Activated naive CD4-positive, alpha-beta T cell treated with anti-CD3 and anti-CD28 coated beads, Interleukin-2, amount 50 U/mL, for 24 hours (primary cell): ENCODE results near the gene VSTM2B.
A peak's percentile ranks its signal among the peaks of the same experiment; 100 is the strongest.

Source experiments
- H3K27ac Mint-ChIP-seq: one replicate; pipeline ENCODE4 v1.8.0; 2021; ENCODE audit warnings: mild to moderate bottlenecking, mixed read lengths
- H3K27me3 Mint-ChIP-seq: one replicate; pipeline ENCODE4 v1.8.0; 2021; ENCODE audit warnings: mixed read lengths
- H3K36me3 Mint-ChIP-seq: one replicate; pipeline ENCODE4 v1.8.0; 2021; ENCODE audit warnings: mixed read lengths
- H3K4me1 Mint-ChIP-seq: one replicate; pipeline ENCODE4 v1.8.0; 2021; ENCODE audit warnings: mixed read lengths
- H3K4me3 Mint-ChIP-seq: one replicate; pipeline ENCODE4 v1.8.0; 2021; ENCODE audit warnings: mild to moderate bottlenecking, mixed read lengths
- H3K9me3 Mint-ChIP-seq: one replicate; pipeline ENCODE4 v1.8.0; 2021; ENCODE audit warnings: mixed read lengths

Gene VSTM2B

GRCh38 chr19:29568036-29569025 is 42.5 kb downstream of the VSTM2B start:
- H3K27ac Mint-ChIP-seq: no peak overlapping the region
- no peaks in the 10 kb centered on the region for H3K36me3 Mint-ChIP-seq
- H3K4me1 Mint-ChIP-seq: peaks cover 11% of the 10 kb centered on the region
- H3K9me3 Mint-ChIP-seq: no peaks in the 10 kb centered on the region
- H3K4me3 Mint-ChIP-seq: no peak overlapping the region
- peaks cover 26% of the 10 kb centered on the region for H3K27me3 Mint-ChIP-seq

- Mint-ChIP-seq H3K9me3 (no peaks in the 10 kb centered on the region), H3K4me1 (peaks cover 11% of the 10 kb centered on the region), H3K4me3 (no peak overlapping the region), H3K27me3 (peaks cover 29% of the 10 kb centered on the region), H3K27ac (no peak overlapping the region), H3K36me3 (no peaks in the 10 kb centered on the region)
These were observed 43.5 kb downstream of the VSTM2B start for GRCh38 chr19:29569038-29569911.

- H3K9me3 Mint-ChIP-seq: no peaks in the 10 kb centered on the region
- H3K27ac Mint-ChIP-seq: no peak overlapping the region
- peaks cover 10% of the 10 kb centered on the region for H3K4me1 Mint-ChIP-seq
- no peak overlapping the region for H3K4me3 Mint-ChIP-seq
- H3K27me3 Mint-ChIP-seq: peaks cover 28% of the 10 kb centered on the region
- no peaks in the 10 kb centered on the region for H3K36me3 Mint-ChIP-seq
These were observed 45.4 kb downstream of the VSTM2B start for GRCh38 chr19:29571181-29571580.

GRCh38 chr19:29573486-29573885 is 47.7 kb downstream of the VSTM2B start:
- H3K4me1 Mint-ChIP-seq: peaks cover 22% of the 10 kb centered on the region
- H3K4me3 Mint-ChIP-seq: no peak overlapping the region
- H3K9me3 Mint-ChIP-seq: no peaks in the 10 kb centered on the region
- H3K27ac Mint-ChIP-seq: no peak overlapping the region
- no peaks in the 10 kb centered on the region for H3K36me3 Mint-ChIP-seq
- H3K27me3 Mint-ChIP-seq: peaks cover 24% of the 10 kb centered on the region

- Mint-ChIP-seq H3K27ac (no peak overlapping the region), H3K4me3 (no peak overlapping the region), H3K4me1 (peaks cover 22% of the 10 kb centered on the region), H3K36me3 (no peaks in the 10 kb centered on the region), H3K27me3 (peaks cover 27% of the 10 kb centered on the region), H3K9me3 (no peaks in the 10 kb centered on the region)
These were observed 48.7 kb downstream of the VSTM2B start for GRCh38 chr19:29574510-29574909.

GRCh38 chr19:29576046-29576606 is 50.3 kb downstream of the VSTM2B start:
- H3K36me3 Mint-ChIP-seq: no peaks in the 10 kb centered on the region
- peaks cover 28% of the 10 kb centered on the region for H3K27me3 Mint-ChIP-seq
- peaks cover 22% of the 10 kb centered on the region for H3K4me1 Mint-ChIP-seq
- H3K4me3 Mint-ChIP-seq: peak overlapping the region; percentile 12
- no peak overlapping the region for H3K27ac Mint-ChIP-seq
- peaks cover 3% of the 10 kb centered on the region for H3K9me3 Mint-ChIP-seq

- H3K9me3 Mint-ChIP-seq: peaks cover 8% of the 10 kb centered on the region
- H3K4me1 Mint-ChIP-seq: peaks cover 22% of the 10 kb centered on the region
- no peaks in the 10 kb centered on the region for H3K36me3 Mint-ChIP-seq
- H3K27me3 Mint-ChIP-seq: peaks cover 30% of the 10 kb centered on the region
- no peak overlapping the region for H3K27ac Mint-ChIP-seq
- no peak overlapping the region for H3K4me3 Mint-ChIP-seq
These were observed 51.2 kb downstream of the VSTM2B start for GRCh38 chr19:29576761-29577648.

- H3K36me3 Mint-ChIP-seq: no peaks in the 10 kb centered on the region
- H3K4me1 Mint-ChIP-seq: peaks cover 22% of the 10 kb centered on the region
- H3K27ac Mint-ChIP-seq: no peak overlapping the region
- H3K4me3 Mint-ChIP-seq: no peak overlapping the region
- peaks cover 8% of the 10 kb centered on the region for H3K9me3 Mint-ChIP-seq
- peaks cover 28% of the 10 kb centered on the region for H3K27me3 Mint-ChIP-seq
These were observed 51.8 kb downstream of the VSTM2B start for GRCh38 chr19:29577649-29577963.

- Mint-ChIP-seq H3K36me3 (no peaks in the 10 kb centered on the region), H3K27me3 (peaks cover 25% of the 10 kb centered on the region), H3K4me1 (peaks cover 22% of the 10 kb centered on the region), H3K9me3 (peaks cover 8% of the 10 kb centered on the region), H3K4me3 (no peak overlapping the region), H3K27ac (no peak overlapping the region)
These were observed 52.6 kb downstream of the VSTM2B start for GRCh38 chr19:29578349-29578748.

- peaks cover 22% of the 10 kb centered on the region for H3K4me1 Mint-ChIP-seq
- H3K9me3 Mint-ChIP-seq: peaks cover 8% of the 10 kb centered on the region
- H3K27me3 Mint-ChIP-seq: peaks cover 26% of the 10 kb centered on the region
- H3K36me3 Mint-ChIP-seq: no peaks in the 10 kb centered on the region
- no peak overlapping the region for H3K4me3 Mint-ChIP-seq
- no peak overlapping the region for H3K27ac Mint-ChIP-seq
These were observed 53.6 kb downstream of the VSTM2B start for GRCh38 chr19:29579308-29579910.

GRCh38 chr19:29581398-29581797 is 55.6 kb downstream of the VSTM2B start:
- H3K27me3 Mint-ChIP-seq: peaks cover 19% of the 10 kb centered on the region
- peaks cover 10% of the 10 kb centered on the region for H3K4me1 Mint-ChIP-seq
- H3K9me3 Mint-ChIP-seq: peaks cover 8% of the 10 kb centered on the region
- no peaks in the 10 kb centered on the region for H3K36me3 Mint-ChIP-seq
- no peak overlapping the region for H3K4me3 Mint-ChIP-seq
- no peak overlapping the region for H3K27ac Mint-ChIP-seq

GRCh38 chr19:29583196-29583999 is 57.6 kb downstream of the VSTM2B start:
- peaks cover 18% of the 10 kb centered on the region for H3K27me3 Mint-ChIP-seq
- peaks cover 14% of the 10 kb centered on the region for H3K4me1 Mint-ChIP-seq
- H3K27ac Mint-ChIP-seq: no peak overlapping the region

GRCh38 chr19:29586401-29586800 is 60.6 kb downstream of the VSTM2B start:
- Mint-ChIP-seq H3K9me3 (peaks cover 15% of the 10 kb centered on the region), H3K27ac (no peak overlapping the region), H3K4me3 (no peak overlapping the region), H3K36me3 (peaks cover 2% of the 10 kb centered on the region), H3K4me1 (peaks cover 14% of the 10 kb centered on the region), H3K27me3 (peaks cover 12% of the 10 kb centered on the region)

More at GRCh38 chr19:29583196-29583999, 57.6 kb downstream of the VSTM2B start:
- no peaks in the 10 kb centered on the region for H3K36me3 Mint-ChIP-seq
- H3K9me3 Mint-ChIP-seq: peaks cover 9% of the 10 kb centered on the region
- H3K4me3 Mint-ChIP-seq: no peak overlapping the region

GRCh38 chr19:29587059-29587458 is 61.3 kb downstream of the VSTM2B start:
- peaks cover 2% of the 10 kb centered on the region for H3K36me3 Mint-ChIP-seq
- H3K4me3 Mint-ChIP-seq: no peak overlapping the region
- peaks cover 14% of the 10 kb centered on the region for H3K4me1 Mint-ChIP-seq
- H3K27me3 Mint-ChIP-seq: peaks cover 15% of the 10 kb centered on the region
- H3K9me3 Mint-ChIP-seq: peaks cover 13% of the 10 kb centered on the region
- no peak overlapping the region for H3K27ac Mint-ChIP-seq
